Right ventricle myocardium inferior (tissue), 1 donor: ENCODE measurements around the gene NCAN. TPM values are rescaled to one million over a fixed set of nuclear protein-coding genes. Genes with fewer than 3 reads are reported as not detected.
"Not testable (repeated sequence)": the region's sequence is repeated elsewhere in the genome, so short reads cannot be mapped to it uniquely, and the experiment has no call there.

Experiments used
- ATAC-seq: fragments of 200-7000 bp; cut with Tn5 transposase; one replicate; pipeline ENCODE4 v1.9.1; 2020; ENCODE audit warnings: mild to moderate bottlenecking, moderate library complexity
- DNase-seq: peaks from one replicate; pipeline ENCODE4 v3.0.0; 2021; ENCODE audit errors: missing footprints
- intact Hi-C: fragments of 100-400 bp; cut with DNase I; formaldehyde crosslinking; loops from one replicate; pipeline ENCODE4 v1.11.0; 2022
- long read RNA-seq: library from polyadenylated mRNA; unstranded; transcript quantifications from one replicate; pipeline ENCODE4 v2.0.0, GENCODE V29; 2021
- total RNA-seq: library from RNA; stranded (reverse); fragmentation: NEBNext Ultra II Directional; extraction: Animal tissue kit (Norgen Biotek cat#: 25700); gene quantifications from one replicate; pipeline ENCODE4 v1.2.1, GENCODE V29; 2021
- donor health status: DM: no; HTN: yes; CAD: no; lungs with severe emphysema.

Gene NCAN
- total RNA-seq: not detected
- long read RNA-seq: 0 reads

- DNase-seq (no peak), ATAC-seq (no peak)
- intact Hi-C loops: no loop called here
Observed at GRCh38 chr19:19211499-19212420, at the start of gene NCAN. NCAN (plus strand) TSS chr19:19211958; CDS start chr19:19216954, 4,996 bp downstream.

GRCh38 chr19:19162495-19162894 is 49.3 kb upstream of the NCAN start:
- DNase-seq (no peak), ATAC-seq (no peak)
- intact Hi-C loops: no loop called here

GRCh38 chr19:19165396-19165795 is 46.4 kb upstream of the NCAN start:
- DNase-seq: no peak
- intact Hi-C loops: no loop called here
- no peak for ATAC-seq

- no peak for DNase-seq
- intact Hi-C loops: no loop called here
- no peak for ATAC-seq
Observed at GRCh38 chr19:19167612-19168011, 44.1 kb upstream of the NCAN start.

- intact Hi-C loops: no loop called here
- ATAC-seq: no peak
- no peak for DNase-seq
Observed at GRCh38 chr19:19169236-19170052, 42.3 kb upstream of the NCAN start.

- peak; percentile 86 for ATAC-seq
- intact Hi-C loops: no loop called here
Observed at GRCh38 chr19:19170053-19170872, 41.5 kb upstream of the NCAN start, which contains the start of gene MEF2B. MEF2B (minus strand) TSS chr19:19170263; CDS start chr19:19150735, 19,528 bp downstream.

GRCh38 chr19:19170873-19171672 is 40.7 kb upstream of the NCAN start:
- ATAC-seq (no peak), DNase-seq (no peak)
- intact Hi-C loops: no loop called here

More at GRCh38 chr19:19170053-19170872, 41.5 kb upstream of the NCAN start, which contains the start of gene MEF2B:
- peak; percentile 91 for DNase-seq

- DNase-seq: no peak
- intact Hi-C loops: no loop called here
- ATAC-seq: no peak
Observed at GRCh38 chr19:19171821-19172532, 39.8 kb upstream of the NCAN start.

GRCh38 chr19:19173243-19173642 is 38.5 kb upstream of the NCAN start:
- DNase-seq, ATAC-seq, intact Hi-C loops: not testable (repeated sequence)

- ATAC-seq (no peak), DNase-seq (no peak)
- intact Hi-C loops: no loop called here
Observed at GRCh38 chr19:19176950-19177349, 34.8 kb upstream of the NCAN start.

GRCh38 chr19:19179548-19180441 is 32.0 kb upstream of the NCAN start:
- DNase-seq (no peak), ATAC-seq (no peak)
- intact Hi-C loops: no loop called here

- DNase-seq (no peak), ATAC-seq (no peak)
- intact Hi-C loops: no loop called here
Observed at GRCh38 chr19:19181488-19181998, 30.2 kb upstream of the NCAN start.

- intact Hi-C loops: no loop called here
- no peak for DNase-seq
- no peak for ATAC-seq
Observed at GRCh38 chr19:19185853-19186740, 25.7 kb upstream of the NCAN start.

- DNase-seq (no peak), ATAC-seq (no peak)
- intact Hi-C loops: no loop called here
Observed at GRCh38 chr19:19186742-19187141, 25.0 kb upstream of the NCAN start.

GRCh38 chr19:19191768-19192077 is 20.0 kb upstream of the NCAN start:
- DNase-seq (no peak), ATAC-seq (no peak)
- intact Hi-C loops: loop anchor here (1.0 to 10.0 kb wide), 2 partner anchors 128 to 133 kb away; partner anchors contain the start of genes MAU2, SLC25A42 and SUGP1
